Caco-2 (cell line): ENCODE measurements around the gene CXCL3. TPM values are rescaled to one million over a fixed set of nuclear protein-coding genes. Genes with fewer than 3 reads are reported as not detected.

Experiments
- BruUV-seq: library from RNA; stranded (reverse); fragments of 400-500 nt; replicated peaks from 2 replicates; lab custom pipeline; 2021; lab: Mats Ljungman, UMichigan
- CTCF ChIA-PET: fragments of 300-600 bp; sonication (Branson Sonifier 250); formaldehyde crosslinking; loops from one replicate; lab custom pipeline; 2022; ENCODE audit warnings: antibody characterized with exemption; lab: Charles Lee
- POLR2A ChIA-PET: fragments of 300-600 bp; sonication (Branson Sonifier 250); formaldehyde crosslinking; loops from one replicate; lab custom pipeline; 2022; ENCODE audit warnings: antibody characterized with exemption; lab: Charles Lee
- DNase-seq, 2 experiments: peaks; one replicate each; pipeline versions ENCODE4 v3.0.0 to v3.0.0-alpha.2; 2020 to 2022
- H3K27me3 ChIP-seq: replicated peaks from 2 replicates; pipeline ENCODE4 v1.6.0; 2011; ENCODE audit warnings: low read length; ENCODE audit not compliant: control insufficient read depth, insufficient read depth
- H3K36me3 ChIP-seq: 2 replicates; pipeline ENCODE4 v1.5.1; 2011; ENCODE audit warnings: low read length; ENCODE audit not compliant: control insufficient read depth, insufficient read depth
- H3K4me1 ChIP-seq: fragments of 250-450 bp; sonication (Bioruptor Pico); 2 replicates; pipeline ENCODE4 v1.5.1; 2020; ENCODE audit warnings: mild to moderate bottlenecking
- H3K4me3 ChIP-seq: 2 replicates; pipeline ENCODE4 v1.5.1; 2011; ENCODE audit warnings: low read depth, mild to moderate bottlenecking, control low read depth, low read length
- H3K9me3 ChIP-seq: fragments of 250-450 bp; sonication (Bioruptor Pico); 2 replicates; pipeline ENCODE4 v1.5.1; 2020; ENCODE audit warnings: mild to moderate bottlenecking, moderate library complexity
- H3K27ac Mint-ChIP-seq: one replicate; pipeline ENCODE4 v1.8.0; 2022; ENCODE audit warnings: mixed read lengths; ENCODE audit not compliant: unreplicated experiment
- H3K27me3 Mint-ChIP-seq: one replicate; pipeline ENCODE4 v1.8.0; 2022; ENCODE audit warnings: mixed read lengths; ENCODE audit not compliant: insufficient read depth, unreplicated experiment
- H3K36me3 Mint-ChIP-seq: one replicate; pipeline ENCODE4 v1.8.0; 2022; ENCODE audit warnings: mild to moderate bottlenecking, mixed read lengths; ENCODE audit not compliant: insufficient read depth, unreplicated experiment
- H3K4me1 Mint-ChIP-seq: one replicate; pipeline ENCODE4 v1.8.0; 2022; ENCODE audit warnings: low read depth, mixed read lengths; ENCODE audit not compliant: unreplicated experiment
- H3K4me3 Mint-ChIP-seq: one replicate; pipeline ENCODE4 v1.8.0; 2022; ENCODE audit warnings: mild to moderate bottlenecking, moderate library complexity, mixed read lengths; ENCODE audit not compliant: unreplicated experiment
- H3K9me3 Mint-ChIP-seq: one replicate; pipeline ENCODE4 v1.8.0; 2022; ENCODE audit warnings: mixed read lengths; ENCODE audit not compliant: unreplicated experiment
- CTCF ChIP-seq, 2 experiments: fragments of 200-600 bp in 1 of 2; IDR thresholded peaks; 1 replicate in 1 of 2; 2 replicates in 1 of 2; pipeline versions ENCODE4 v1.5.1 to v1.8.0; 2011 to 2022; ENCODE audit warnings: antibody characterized with exemption in 1 of 2, control low read depth in 1 of 2, inconsistent platforms in 1 of 2, low read depth in 1 of 2, low read length in 1 of 2, mild to moderate bottlenecking in 1 of 2, moderate library complexity in 1 of 2; ENCODE audit not compliant: insufficient read depth in 1 of 2, severe bottlenecking in 1 of 2, unreplicated experiment in 1 of 2
- intact Hi-C: fragments of 100-400 bp; cut with micrococcal nuclease; formaldehyde crosslinking; loops from one replicate; pipeline ENCODE4 v1.10.0; 2022; ENCODE audit not compliant: unreplicated experiment
- total RNA-seq: library from RNA; stranded (reverse); gene quantifications from 2 replicates; pipeline ENCODE4 v1.2.3, GENCODE V29; 2022

CXCL3 gene
- total RNA-seq, 1 experiment from 2014 or later = 1.9 TPM

- Histone ChIP-seq H3K27me3 (no peaks in the 10 kb centered on the region), H3K4me3 (no peak overlapping the region), H3K9me3 (no peaks in the 10 kb centered on the region), H3K4me1 (no peaks in the 10 kb centered on the region; the same call in 1 of the 2 replicates), H3K36me3 (no peaks in the 10 kb centered on the region)
- H3K36me3 Mint-ChIP-seq = peaks cover 6% of the 10 kb centered on the region
- peaks cover 15% of the 10 kb centered on the region for H3K4me1 Mint-ChIP-seq
- no peak for TF ChIP-seq CTCF (IDR thresholded peaks at IDR 0.05; ENCODE audit: insufficient read depth in 1 of 2, low read depth in 1 of 2, low read length in 1 of 2, severe bottlenecking in 1 of 2, unreplicated experiment in 1 of 2)
- no peak overlapping the region for H3K27ac Mint-ChIP-seq
- DNase-seq = no peak
- POLR2A ChIA-PET = no interaction called here
- CTCF ChIA-PET = interaction anchor here (1.7 kb wide), 1 partner anchor 93 kb away, joined by 5 read pairs; no protein-coding TSS in a partner anchor
- no peaks in the 10 kb centered on the region for H3K27me3 Mint-ChIP-seq
- no TSS peak for BruUV-seq
- intact Hi-C loops = no loop called here
- no peaks in the 10 kb centered on the region for H3K9me3 Mint-ChIP-seq
- no peak overlapping the region for H3K4me3 Mint-ChIP-seq
Measured at GRCh38 chr4:74041418-74041817, 2.9 kb upstream of the CXCL3 start.

- ChIA-PET CTCF (interaction anchor here (1.3 to 1.9 kb wide), 3 partner anchors 69 to 175 kb away, joined by 5 to 8 read pairs (median 8); no protein-coding TSS in a partner anchor), POLR2A (no interaction called here)
- Mint-ChIP-seq H3K9me3 (no peaks in the 10 kb centered on the region), H3K4me1 (peaks cover 15% of the 10 kb centered on the region), H3K27ac (peak overlapping the region; percentile 14), H3K27me3 (no peaks in the 10 kb centered on the region), H3K36me3 (peaks cover 6% of the 10 kb centered on the region), H3K4me3 (peak overlapping the region; percentile 78)
- H3K4me3 ChIP-seq = peak overlapping the region; percentile 53
- no peak for TF ChIP-seq CTCF (IDR thresholded peaks at IDR 0.05; ENCODE audit: insufficient read depth in 1 of 2, low read depth in 1 of 2, low read length in 1 of 2, severe bottlenecking in 1 of 2, unreplicated experiment in 1 of 2)
- DNase-seq = no peak
- no peaks in the 10 kb centered on the region for H3K9me3 ChIP-seq
- intact Hi-C loops = loop anchor here (2.0 to 5.0 kb wide), 2 partner anchors 171 to 377 kb away; partner anchors contain the start of gene CXCL1
- no peaks in the 10 kb centered on the region; the same call in 1 of the 2 replicates for H3K4me1 ChIP-seq
- TSS peak; percentile 87 for BruUV-seq
- H3K36me3 ChIP-seq = no peaks in the 10 kb centered on the region
- H3K27me3 ChIP-seq = no peaks in the 10 kb centered on the region
Measured at GRCh38 chr4:74039315-74039763, 850 bp upstream of the CXCL3 start.

GRCh38 chr4:74038086-74038424 is 434 bp downstream of the CXCL3 start:
- H3K9me3 Mint-ChIP-seq = no peaks in the 10 kb centered on the region
- H3K36me3 Mint-ChIP-seq = peaks cover 6% of the 10 kb centered on the region
- TF ChIP-seq CTCF (IDR thresholded peaks at IDR 0.05; ENCODE audit: insufficient read depth in 1 of 2, low read depth in 1 of 2, low read length in 1 of 2, severe bottlenecking in 1 of 2, unreplicated experiment in 1 of 2) = no peak
- Histone ChIP-seq H3K4me1 (no peaks in the 10 kb centered on the region; the same call in 1 of the 2 replicates), H3K4me3 (peak overlapping the region; percentile 53), H3K36me3 (no peaks in the 10 kb centered on the region), H3K9me3 (no peaks in the 10 kb centered on the region), H3K27me3 (no peaks in the 10 kb centered on the region)
- TSS peak; percentile 63 for BruUV-seq
- peak overlapping the region; percentile 78 for H3K4me3 Mint-ChIP-seq
- H3K27me3 Mint-ChIP-seq = no peaks in the 10 kb centered on the region
- H3K4me1 Mint-ChIP-seq = peaks cover 15% of the 10 kb centered on the region
- intact Hi-C loops = loop anchor here (1.0 to 5.0 kb wide), 3 partner anchors 169 to 376 kb away; partner anchors contain the start of gene CXCL1
- ChIA-PET CTCF (interaction anchor here (0.9 to 1.9 kb wide), 5 partner anchors 18 to 174 kb away, joined by 3 to 8 read pairs (median 5); no protein-coding TSS in a partner anchor), POLR2A (no interaction called here)
- peak in 1 of 2 experiments; percentile 10 for DNase-seq
- peak overlapping the region; percentile 14 for H3K27ac Mint-ChIP-seq
